SK-N-MC (cell line): ENCODE results near the gene CEACAM21.
A peak's percentile ranks its signal among the peaks of the same experiment; 100 is the strongest.

Experiments
- DNase-seq: peaks from one replicate; pipeline ENCODE4 v3.0.0-alpha.2; 2011; ENCODE audit warnings: low read depth, low spot score
- H3K27ac ChIP-seq: fragments of 200-600 bp; sonication (generic); 2 replicates; pipeline ENCODE4 v1.5.1; 2016; ENCODE audit warnings: mixed run types
- H3K36me3 ChIP-seq: fragments of 200-600 bp; sonication (generic); 2 replicates; pipeline ENCODE4 v1.6.1; 2017; ENCODE audit warnings: antibody characterized with exemption, low read length, mixed read lengths; ENCODE audit not compliant: insufficient read depth
- H3K4me3 ChIP-seq: fragments of 200-600 bp; sonication (generic); 2 replicates; pipeline ENCODE4 v1.5.1; 2016
- H3K9ac ChIP-seq: fragments of 200-600 bp; sonication (generic); 2 replicates; pipeline ENCODE4 v1.8.0; 2017; ENCODE audit warnings: mixed run types, mixed read lengths; ENCODE audit not compliant: insufficient read length
- H3K9me3 ChIP-seq: fragments of 200-600 bp; sonication (generic); 2 replicates; pipeline ENCODE4 v1.6.1; 2017; ENCODE audit warnings: low read depth, mild to moderate bottlenecking, antibody characterized with exemption, low read length, moderate library complexity, mixed read lengths
- EZH2 ChIP-seq: fragments of 200-600 bp; sonication (generic); IDR thresholded peaks from one replicate; pipeline ENCODE4 v1.6.1; 2017; ENCODE audit warnings: antibody characterized with exemption
- FOXP2 ChIP-seq: optimal IDR thresholded peaks from 2 replicates; pipeline ENCODE3; 2011; ENCODE audit warnings: mild to moderate bottlenecking, moderate library complexity; ENCODE audit not compliant: insufficient read depth; ENCODE audit errors: extremely low read length, control extremely low read depth
- POLR2AphosphoS5 ChIP-seq: IDR thresholded peaks from 2 replicates; pipeline ENCODE4 v1.6.1; 2012; ENCODE audit warnings: mild to moderate bottlenecking, low read depth, low read length, borderline replicate concordance

The CEACAM21 gene

GRCh38 chr19:41575998-41576397 lies at the start of gene CEACAM21:
TSS of gene CEACAM21 (plus strand) at chr19:41576166. CDS start at chr19:41576275, 109 bp downstream.
- no peak for DNase-seq
- Histone ChIP-seq H3K27ac (no peak within 1 kb of the TSS), H3K9ac (no peak within 1 kb of the TSS)

GRCh38 chr19:41527089-41527488 lies 48.9 kb upstream of the CEACAM21 start:
- no peak overlapping the region for H3K9ac ChIP-seq
- H3K9me3 ChIP-seq, result no peaks in the 10 kb centered on the region
- no peak for TF ChIP-seq FOXP2
- no peak for TF ChIP-seq EZH2
- TF ChIP-seq POLR2AphosphoS5, result no peak
- H3K27ac ChIP-seq, result no peak overlapping the region
- no peak for DNase-seq
- H3K36me3 ChIP-seq, result no peaks in the 10 kb centered on the region
- H3K4me3 ChIP-seq, result no peak overlapping the region

More at GRCh38 chr19:41575998-41576397, at the start of gene CEACAM21:
- no peaks in the 10 kb centered on the region for H3K9me3 ChIP-seq
- no peaks in the 10 kb centered on the region for H3K36me3 ChIP-seq
- TF ChIP-seq FOXP2, result no peak
- peak within 1 kb of the TSS; percentile 53 for H3K4me3 ChIP-seq

GRCh38 chr19:41528106-41528505 lies 47.9 kb upstream of the CEACAM21 start:
- DNase-seq, result no peak
- Histone ChIP-seq H3K4me3 (no peak overlapping the region), H3K27ac (no peak overlapping the region), H3K36me3 (no peaks in the 10 kb centered on the region), H3K9ac (no peak overlapping the region), H3K9me3 (no peaks in the 10 kb centered on the region)
- TF ChIP-seq EZH2 (no peak), POLR2AphosphoS5 (no peak), FOXP2 (no peak)

GRCh38 chr19:41529484-41530183 lies 46.3 kb upstream of the CEACAM21 start:
- DNase-seq, result no peak
- Histone ChIP-seq H3K4me3 (no peak overlapping the region), H3K9ac (no peak overlapping the region), H3K27ac (no peak overlapping the region), H3K36me3 (no peaks in the 10 kb centered on the region), H3K9me3 (no peaks in the 10 kb centered on the region)
- TF ChIP-seq FOXP2 (no peak), POLR2AphosphoS5 (no peak), EZH2 (no peak)

GRCh38 chr19:41530184-41530534 lies 45.8 kb upstream of the CEACAM21 start:
- no peak overlapping the region for H3K27ac ChIP-seq

GRCh38 chr19:41530761-41531301 lies 45.1 kb upstream of the CEACAM21 start:
- Histone ChIP-seq H3K36me3 (no peaks in the 10 kb centered on the region), H3K9ac (peak overlapping the region; percentile 41), H3K9me3 (no peaks in the 10 kb centered on the region), H3K27ac (peak overlapping the region; percentile 93), H3K4me3 (peak overlapping the region; percentile 76)
- TF ChIP-seq EZH2 (no peak), FOXP2 (no peak), POLR2AphosphoS5 (no peak; the same call in 1 of the 2 replicates)
- DNase-seq, result peak; percentile 94

More at GRCh38 chr19:41530184-41530534, 45.8 kb upstream of the CEACAM21 start:
- TF ChIP-seq FOXP2, result no peak
- TF ChIP-seq EZH2, result no peak
- TF ChIP-seq POLR2AphosphoS5, result no peak
- no peaks in the 10 kb centered on the region for H3K36me3 ChIP-seq
- no peaks in the 10 kb centered on the region for H3K9me3 ChIP-seq
- peak overlapping the region; percentile 76 for H3K4me3 ChIP-seq
- no peak for DNase-seq
- H3K9ac ChIP-seq, result no peak overlapping the region

GRCh38 chr19:41531438-41532311 lies 44.3 kb upstream of the CEACAM21 start:
- TF ChIP-seq POLR2AphosphoS5, result peak; percentile 84
- TF ChIP-seq EZH2, result no peak
- Histone ChIP-seq H3K36me3 (no peaks in the 10 kb centered on the region), H3K4me3 (peak overlapping the region; percentile 76), H3K27ac (peak overlapping the region; percentile 93), H3K9me3 (no peaks in the 10 kb centered on the region), H3K9ac (peak overlapping the region; percentile 41)
- peak; percentile 66 for DNase-seq

GRCh38 chr19:41532526-41532925 lies 43.4 kb upstream of the CEACAM21 start:
- no peak for TF ChIP-seq POLR2AphosphoS5
- no peak for TF ChIP-seq EZH2
- no peak for TF ChIP-seq FOXP2
- Histone ChIP-seq H3K27ac (no peak overlapping the region), H3K9ac (no peak overlapping the region), H3K36me3 (no peaks in the 10 kb centered on the region), H3K4me3 (no peak overlapping the region), H3K9me3 (no peaks in the 10 kb centered on the region)
- no peak for DNase-seq
